K562 (cell line): ENCODE data around the gene SV2C. TPM values are rescaled to one million over a fixed set of nuclear protein-coding genes. Genes with fewer than 3 reads are reported as not detected.

ENCODE experiments used
- CTCF ChIP-seq, 3 experiments: IDR thresholded peaks in 2 of 3; conservative IDR thresholded peaks in 1 of 3; 2 replicates each; pipeline ENCODE4 v1.5.1; 2011 to 2012; ENCODE audit warnings: low read length in 3 of 3, mild to moderate bottlenecking in 3 of 3, control low read depth in 2 of 3, improper control_type of control experiment in 1 of 3, inconsistent platforms in 1 of 3, low read depth in 1 of 3, mixed read lengths in 1 of 3, moderate library complexity in 1 of 3; ENCODE audit not compliant: insufficient read depth in 2 of 3
- E2F5 ChIP-seq: sonication (generic); formaldehyde crosslinking; IDR thresholded peaks from 2 replicates; pipeline ENCODE4 v1.8.0; 2022; ENCODE audit warnings: mild to moderate bottlenecking, missing genetic modification reagents
- E4F1 ChIP-seq: fragments of 250-450 bp; sonication (Bioruptor Pico); IDR thresholded peaks from 2 replicates; pipeline ENCODE4 v1.5.0; 2021; ENCODE audit warnings: mild to moderate bottlenecking, borderline replicate concordance
- KAT2B ChIP-seq: IDR thresholded peaks from one replicate; pipeline ENCODE4 v1.6.1; 2012; ENCODE audit warnings: low read depth, mild to moderate bottlenecking, control low read depth, inconsistent platforms, low read length, moderate library complexity
- PRDM10 ChIP-seq: fragments of 450-650 bp; IDR thresholded peaks from 2 replicates; pipeline ENCODE4 v1.6.1; 2018; ENCODE audit not compliant: partially characterized antibody
- SIN3B ChIP-seq: fragments of 450-650 bp; IDR thresholded peaks from 2 replicates; pipeline ENCODE4 v1.6.1; 2017; ENCODE audit warnings: low read depth, mild to moderate bottlenecking, moderate library complexity
- U2AF1 ChIP-seq: fragments of 200-400 bp; formaldehyde crosslinking; optimal IDR thresholded peaks from 2 replicates; pipeline ENCODE3; 2017; ENCODE audit warnings: mild to moderate bottlenecking, low read depth, low read length, moderate library complexity
- ZHX1 ChIP-seq: fragments of 150-350 bp; conservative IDR thresholded peaks from 2 replicates; pipeline ENCODE4 v1.6.1; 2014; ENCODE audit warnings: low read length
- polyA plus RNA-seq, 8 experiments: library from polyadenylated mRNA; depleted of rRNA in 4 of 8; stranded (reverse) in 5 of 8; unstranded in 3 of 8; fragments of >200 nt; fragmentation: Nextera tagmentation in 2 of 8; fragmentation: Illumina TruSeq in 1 of 8; extraction: Ambion mirVana in 2 of 8; extraction: Trizol in 1 of 8; gene quantifications; 2 replicates each; pipeline versions ENCODE4 v1.2.1 to v1.2.3, GENCODE V29; 2011 to 2014; ENCODE audit warnings: inconsistent platforms in 1 of 8, missing spikeins in 1 of 8
- total RNA-seq, 7 experiments: library from RNA; depleted of rRNA in 6 of 7; stranded (reverse); fragments of >200 nt in 6 of 7; fragmentation: Illumina TruSeq in 2 of 7; extraction: Trizol in 2 of 7; gene quantifications; 2 replicates each; pipeline versions ENCODE4 v1.2.1 to v1.2.3, GENCODE V29; 2011 to 2021; ENCODE audit warnings: low replicate concordance in 1 of 7

The SV2C gene
- total and polyA plus RNA-seq, 9 of the 15 experiments (the other 6 are each of a cell fraction or from before 2014, with no cell fraction given), result 0.05 TPM; not detected in 8

- TF ChIP-seq CTCF (IDR thresholded peaks at IDR 0.05 in 2 of 3, conservative IDR thresholded peaks at IDR 0.05 in 1 of 3; ENCODE audit: insufficient read depth in 2 of 3, low read depth in 1 of 3, low read length in 3 of 3), result no peak
- no peak for TF ChIP-seq E2F5 (CRISPR knock-in tag)
- no peak for TF ChIP-seq SIN3B
- no peak for TF ChIP-seq U2AF1
- TF ChIP-seq PRDM10, result no peak
- no peak for TF ChIP-seq E4F1 (CRISPR knock-in tag)
- TF ChIP-seq ZHX1, result no peak
- TF ChIP-seq KAT2B, result no peak
- TF ChIP-seq, all 486 proteins: peak for 0
Observed at GRCh38 chr5:76236684-76237083, 153.5 kb downstream of the SV2C start (continued).
